ENCODE measurements around the gene TEX101.
"Not testable (repeated sequence)": the region's sequence is repeated elsewhere in the genome, so short reads cannot be mapped to it uniquely, and the experiment has no call there.

The TEX101 gene

GRCh38 chr19:43425567-43426392, 11.1 kb downstream of the TEX101 start:
- DNase-seq (ENCODE audit: low spot score), result no peak
- Histone ChIP-seq H3K4me3 (no peak overlapping the region), H3K27ac (no peak overlapping the region)
- no peak for TF ChIP-seq CTCF (IDR thresholded peaks at IDR 0.05)

GRCh38 chr19:43429395-43429794, 14.7 kb downstream of the TEX101 start:
- DNase-seq (ENCODE audit: low spot score), result no peak
- TF ChIP-seq CTCF (IDR thresholded peaks at IDR 0.05), result no peak
- Histone ChIP-seq H3K27ac (no peak overlapping the region), H3K4me3 (no peak overlapping the region)

DNA sequence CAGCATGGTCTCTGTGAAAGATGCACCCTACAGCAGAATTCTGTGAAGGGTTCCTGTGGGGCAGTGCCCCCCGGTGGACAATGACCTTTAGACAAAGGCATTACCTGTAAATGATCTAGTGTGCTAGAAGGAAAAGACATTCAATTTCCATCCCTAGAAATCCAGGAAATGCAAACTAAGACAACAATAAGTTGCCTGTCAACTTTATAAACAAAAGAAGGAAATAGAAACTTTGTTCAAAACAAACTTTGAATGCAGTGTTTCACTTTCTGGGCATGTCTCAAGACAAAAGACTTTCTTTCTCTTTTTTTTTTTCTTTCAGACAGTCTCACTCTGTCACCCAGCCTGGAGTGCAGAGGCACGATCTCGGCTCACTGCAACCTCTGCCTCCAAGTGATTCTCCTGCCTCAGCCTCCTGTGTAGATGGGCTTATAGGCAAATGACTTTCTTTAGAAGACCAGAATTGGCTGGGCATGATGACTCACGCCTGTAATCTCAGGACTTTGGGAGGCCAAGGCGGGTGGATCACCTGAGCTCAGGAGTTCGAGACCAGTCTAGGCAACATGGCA, 15.5 kb downstream of the TEX101 start:
- no peak for TF ChIP-seq CTCF (IDR thresholded peaks at IDR 0.05)
- Histone ChIP-seq H3K4me3 (no peak overlapping the region), H3K27ac (no peak overlapping the region)
- DNase-seq (ENCODE audit: low spot score), result no peak

GRCh38 chr19:43430976-43431375, 16.3 kb downstream of the TEX101 start:
- no peak for DNase-seq (ENCODE audit: low spot score)
- Histone ChIP-seq H3K4me3 (no peak overlapping the region), H3K27ac (no peak overlapping the region)
- no peak for TF ChIP-seq CTCF (IDR thresholded peaks at IDR 0.05)

DNA sequence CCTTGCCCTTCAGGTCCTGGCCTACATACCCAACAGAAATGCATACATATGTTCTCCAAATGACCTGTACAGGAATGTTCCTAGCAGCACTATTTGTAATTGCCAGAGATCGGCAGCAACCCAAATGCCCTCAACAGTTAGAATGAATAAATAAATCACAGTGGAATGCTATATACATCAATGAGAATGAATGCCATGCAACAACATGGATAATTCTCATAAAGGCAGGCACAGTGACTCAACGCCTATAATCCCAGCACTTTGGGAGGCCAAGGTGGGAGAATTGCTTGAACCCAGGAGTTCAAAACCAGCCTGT, 18.6 kb downstream of the TEX101 start:
- DNase-seq (ENCODE audit: low spot score), result no peak
- no peak overlapping the region for H3K4me3 ChIP-seq
- no peak overlapping the region for H3K27ac ChIP-seq
- no peak for TF ChIP-seq CTCF (IDR thresholded peaks at IDR 0.05)

DNA sequence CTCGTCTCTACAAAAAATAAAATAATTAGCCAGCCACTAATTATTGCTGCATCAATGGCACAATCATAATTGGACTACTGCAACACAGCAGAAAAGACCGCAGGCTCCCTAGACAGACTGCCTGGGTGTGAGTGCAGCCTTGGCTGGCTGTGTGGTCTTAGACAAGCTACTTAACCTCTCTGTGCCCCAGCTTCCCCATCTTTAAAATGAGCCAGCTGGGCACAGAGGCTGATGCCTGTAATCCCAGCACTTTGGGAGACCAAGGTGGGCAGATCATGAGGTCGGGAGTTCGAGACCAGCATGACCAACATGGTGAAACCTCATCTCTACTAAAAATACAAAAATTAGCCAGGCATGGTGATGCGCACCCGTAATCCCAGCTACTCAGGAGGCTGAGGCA, 19.0 kb downstream of the TEX101 start:
- Histone ChIP-seq H3K4me3 (no peak overlapping the region), H3K27ac (no peak overlapping the region)
- no peak for DNase-seq (ENCODE audit: low spot score)
- TF ChIP-seq CTCF (IDR thresholded peaks at IDR 0.05), result no peak

- H3K4me3 ChIP-seq, result no peak overlapping the region
- H3K27ac ChIP-seq, result no peak overlapping the region
- TF ChIP-seq CTCF (IDR thresholded peaks at IDR 0.05), result no peak
- DNase-seq (ENCODE audit: low spot score), result no peak
Measured at GRCh38 chr19:43435775-43436174, 21.1 kb downstream of the TEX101 start.

GRCh38 chr19:43437284-43437683, 22.6 kb downstream of the TEX101 start:
- H3K4me3 ChIP-seq; DNase-seq (ENCODE audit: low spot score); H3K27ac ChIP-seq: not testable (repeated sequence)
